ENCODE measurements around the gene KCNMA1. TPM values are rescaled to one million over a fixed set of nuclear protein-coding genes. Genes with fewer than 3 reads are reported as not detected.

KCNMA1 gene
- polyA plus RNA-seq, 1 of the 3 experiments (the other 2 are of a cell fraction) = 107 TPM

- no peak for TF ChIP-seq ZBTB33 (IDR thresholded peaks at IDR 0.05; ENCODE audit: borderline replicate concordance, low read depth)
- no peak for TF ChIP-seq NRF1 (IDR thresholded peaks at IDR 0.05; ENCODE audit: low read depth, low read length)
Measured at GRCh38 chr10:77678146-77678545, 40.5 kb upstream of the KCNMA1 start (continued).

GRCh38 chr10:77675347-77675746, 37.7 kb upstream of the KCNMA1 start:
- H3K9ac ChIP-seq = no peak overlapping the region

More at GRCh38 chr10:77675347-77675746, 37.7 kb upstream of the KCNMA1 start:
- no peaks in the 10 kb centered on the region for H3K9me3 ChIP-seq
- CTCF ChIA-PET = interaction anchor here (1.0 to 1.3 kb wide), 3 partner anchors 32 to 501 kb away, joined by 3 to 4 read pairs (median 4); no protein-coding TSS in a partner anchor
- TF ChIP-seq USF1 (IDR thresholded peaks at IDR 0.05; ENCODE audit: borderline replicate concordance, low read depth) (no peak), RAD21 (IDR thresholded peaks at IDR 0.05; ENCODE audit: low read length) (no peak), USF2 (IDR thresholded peaks at IDR 0.05; ENCODE audit: borderline replicate concordance, low read depth, low read length) (no peak), YY1 (IDR thresholded peaks at IDR 0.05; ENCODE audit: low read depth) (no peak), TAF1 (IDR thresholded peaks at IDR 0.05; ENCODE audit: borderline replicate concordance, low read depth, low read length) (no peak), FOXJ3 (CRISPR knock-in tag; IDR thresholded peaks at IDR 0.05) (no peak), RFX5 (IDR thresholded peaks at IDR 0.05; ENCODE audit: low read length) (no peak), MAX (IDR thresholded peaks at IDR 0.05; ENCODE audit: low read depth) (no peak), MEF2A (IDR thresholded peaks at IDR 0.05; ENCODE audit: borderline replicate concordance, low read depth) (no peak), PBX3 (IDR thresholded peaks at IDR 0.05) (no peak), RCOR1 (IDR thresholded peaks at IDR 0.05; ENCODE audit: low read length) (no peak), MXI1 (IDR thresholded peaks at IDR 0.05; ENCODE audit: low read depth, low read length) (no peak), EZH2phosphoT487 (IDR thresholded peaks at IDR 0.05; ENCODE audit: borderline replicate concordance, low read depth) (no peak)
- H2AFZ ChIP-seq (ENCODE audit: low read depth) = no peak overlapping the region
- POLR2A ChIA-PET = no interaction called here
- no peaks in the 10 kb centered on the region; a peak in 1 of 4 replicates for H3K4me1 ChIP-seq (ENCODE audit: control insufficient read depth in 1 of 2, insufficient read depth in 2 of 2, low read depth in 1 of 2, low read length in 1 of 2)
- no peaks in the 10 kb centered on the region for H3K79me2 ChIP-seq (ENCODE audit: insufficient read depth)
- no peaks in the 10 kb centered on the region for H3F3A ChIP-seq (replicated peaks; ENCODE audit: insufficient read depth)
- no peak overlapping the region for H3K4me2 ChIP-seq
- no peaks in the 10 kb centered on the region for H4K20me1 ChIP-seq (ENCODE audit: insufficient read depth)
- WGBS (ENCODE audit: low lambda C conversion rate) = 83% methylated on average over 3 of the region's 4 CpGs
- H3K27me3 ChIP-seq (ENCODE audit: insufficient read depth) = no peaks in the 10 kb centered on the region; the same call in 1 of the 2 replicates
- H3K9me2 ChIP-seq = no peaks in the 10 kb centered on the region
- H3K27ac ChIP-seq (ENCODE audit: low read depth in 2 of 2, low read length in 1 of 2) = no peak overlapping the region
- no peak for DNase-seq
- H3K36me3 ChIP-seq (replicated peaks in 1 of 2; ENCODE audit: control insufficient read depth in 1 of 2, insufficient read depth in 2 of 2, low read length in 1 of 2) = no peaks in the 10 kb centered on the region
- H3K4me3 ChIP-seq (ENCODE audit: low read depth in 2 of 2, low read length in 1 of 2) = no peak overlapping the region

All from SK-N-SH (cell line).